Heart left ventricle (tissue), 16 donors: ENCODE data around the gene FAM53B. TPM values are rescaled to one million over a fixed set of nuclear protein-coding genes. Genes with fewer than 3 reads are reported as not detected.

Experiments
- ATAC-seq, 4 donors: fragments of 200-7000 bp; cut with Tn5 transposase; one replicate each; pipeline ENCODE4 v1.9.1; 2020 to 2022; ENCODE audit warnings: moderate library complexity in 4 of 4, mild to moderate bottlenecking in 3 of 4, moderate number of reproducible peaks in 1 of 4
- DNase-seq, 5 donors: peaks; one replicate each; pipeline ENCODE4 v3.0.0-alpha.2; 2020
- H3K27ac ChIP-seq, 12 donors: fragments of 200-600 bp; sonication (generic) in 4 of 12; one replicate each; pipeline versions ENCODE4 v1.5.0 to v1.8.0; 2016 to 2022; ENCODE audit warnings: mild to moderate bottlenecking in 2 of 12
- H3K27me3 ChIP-seq, 9 donors: fragments of 200-600 bp; sonication (generic) in 2 of 9; one replicate each; pipeline versions ENCODE4 v1.5.1 to v1.8.0; 2016 to 2022; ENCODE audit warnings: mild to moderate bottlenecking in 3 of 9
- H3K36me3 ChIP-seq, 9 donors: fragments of 200-600 bp; sonication (generic) in 2 of 9; one replicate each; pipeline versions ENCODE4 v1.5.0 to v1.8.0; 2018 to 2022; ENCODE audit warnings: mild to moderate bottlenecking in 2 of 9
- H3K4me1 ChIP-seq, 12 donors: fragments of 200-600 bp; sonication (generic) in 4 of 12; one replicate each; pipeline versions ENCODE4 v1.5.0 to v1.8.0; 2016 to 2022; ENCODE audit warnings: mild to moderate bottlenecking in 3 of 12
- H3K4me3 ChIP-seq, 12 donors: fragments of 200-600 bp; sonication (generic) in 4 of 12; one replicate each; pipeline versions ENCODE4 v1.5.0 to v1.8.0; 2017 to 2022; ENCODE audit warnings: mild to moderate bottlenecking in 9 of 12, moderate library complexity in 4 of 12
- H3K9me3 ChIP-seq, 12 donors: fragments of 200-600 bp; sonication (generic) in 4 of 12; one replicate each; pipeline versions ENCODE4 v1.5.0 to v1.8.0; 2016 to 2022; ENCODE audit warnings: mild to moderate bottlenecking in 1 of 12
- CTCF ChIP-seq, 12 donors: fragments of 200-600 bp; sonication (generic) in 4 of 12; IDR thresholded peaks; one replicate each; pipeline versions ENCODE4 v1.5.0 to v1.8.0; 2018 to 2022; ENCODE audit warnings: antibody characterized with exemption in 12 of 12, mild to moderate bottlenecking in 5 of 12
- POLR2A ChIP-seq, 2 donors: fragments of 450-650 bp; IDR thresholded peaks; one replicate each; pipeline ENCODE4 v1.6.1; 2017; ENCODE audit warnings: antibody characterized with exemption in 2 of 2, mild to moderate bottlenecking in 2 of 2, moderate library complexity in 2 of 2
- WGBS, 4 donors: extraction: QIAGEN DNeasy Blood & Tissue Kit in 2 of 4; methylation state at CpG; one replicate each; pipeline versions ENCODE4 v1.1.5 to v1.1.7; 2013 to 2018; 5-methylcytosine and 5-hydroxymethylcytosine counted together
- intact Hi-C, 10 donors: fragments of 100-400 bp; cut with DNase I; formaldehyde crosslinking; loops; one replicate each; pipeline versions ENCODE4 v1.11.1 to v1.14.2; 2022
- polyA plus RNA-seq, 2 donors: library from polyadenylated mRNA; stranded (reverse); fragments of 200-250 nt; gene quantifications; one replicate each; pipeline ENCODE4 v1.2.3, GENCODE V29; 2013
- total RNA-seq, 9 donors: library from RNA; depleted of rRNA in 2 of 9; stranded (reverse); fragments of >200 nt in 2 of 9; fragmentation: NEBNext Ultra II Directional in 3 of 9; extraction: Animal tissue kit (Norgen Biotek cat#: 25700) in 3 of 9; gene quantifications; one replicate each; pipeline versions ENCODE4 v1.1.0 to v1.2.4, GENCODE V29; 2016 to 2023
- donor health status: ischemic (EF 13 %, LVEDD 7.1; RV severe dilation, severe dysfunction).
- donor health status: healthy with polysubstance abuse.
- donor health status: DM: no; HTN: yes; CAD: no.
- donor health status: DM: no; HTN: no; CAD: no.
- donor health status: ischemic (EF 25% LVEDD 6.9; RV normal size, moderate dysfunction).
- donor health status: ischemic (EF 25% LVEDD 5.7; RV mildly dilated, moderate dysfunction).
- donor health status: healthy.
- donor health status: DM: yes; HTN: yes; CAD: no.
- donor health status: ischemic (EF 35%, LVEDD 5.7; RV mildly dilated, moderate dysfunction).
- donor health status: nonischemic (EF 11% LVEDD 7.7; RV severe dilation, severe dysfunction).
- donor health status: DM: yes; HTN: yes; CAD: no.
- donor health status: PGD.
- donor health status: ischemic (EF 29% LVEDD 5.4; RV normal size, mild dysfunction).
- donor health status: nonischemic (EF 23%, LVEDD 6.1; RV moderate dilation, normal function).

Gene FAM53B
- total and polyA plus RNA-seq, 11 donors = 23.7 to 57.7 (median 35.5) TPM

GRCh38 chr10:124706462-124707143, 37.6 kb downstream of the FAM53B start:
- peaks cover 0 to 30% (median 0%) of the 10 kb centered on the region in 9 donors for H3K36me3 ChIP-seq
- H3K4me1 ChIP-seq = peaks cover 43 to 100% (median 96%) of the 10 kb centered on the region in 12 donors
- 61 to 64% (median 62%) methylated on average over 9 of the region's 9 CpGs for WGBS, 4 donors
- no peak for TF ChIP-seq POLR2A (IDR thresholded peaks at IDR 0.05)
- no peak overlapping the region for H3K4me3 ChIP-seq
- no peaks in the 10 kb centered on the region for H3K27me3 ChIP-seq
- H3K9me3 ChIP-seq = no peaks in the 10 kb centered on the region
- peak in 1 of 5 donors; percentile 42 for DNase-seq
- peak overlapping the region in 11 of 12 donors; percentile 35 to 97 (median 93) for H3K27ac ChIP-seq
- intact Hi-C loops = loop anchor here in 5 of 10 donors (2.0 to 10.0 kb wide), 3 partner anchors 16 to 62 kb away; partner anchors contain the start of gene FAM53B (in 4 of the 5)
- no peak for ATAC-seq

- H3K27me3 ChIP-seq = no peaks in the 10 kb centered on the region
- intact Hi-C loops = loop anchor here in 5 of 10 donors (2.0 to 10.0 kb wide), 4 partner anchors 17 to 61 kb away; partner anchors contain the start of gene FAM53B (in 4 of the 5)
- H3K36me3 ChIP-seq = peaks cover 0 to 30% (median 0%) of the 10 kb centered on the region in 9 donors
- ATAC-seq = no peak
- WGBS, 4 donors = 64 to 73% (median 69%) methylated on average over 10 to 12 of the region's 12 CpGs
- no peaks in the 10 kb centered on the region for H3K9me3 ChIP-seq
- TF ChIP-seq POLR2A (IDR thresholded peaks at IDR 0.05) = no peak
- peak in 8 of 12 donors; percentile 10 to 51 (median 24) for TF ChIP-seq CTCF (IDR thresholded peaks at IDR 0.05)
- H3K27ac ChIP-seq = peak overlapping the region; percentile 10 to 97 (median 93)
- DNase-seq = peak in 1 of 5 donors; percentile 20
- no peak overlapping the region for H3K4me3 ChIP-seq
- H3K4me1 ChIP-seq = peaks cover 45 to 100% (median 100%) of the 10 kb centered on the region in 12 donors
Measured at GRCh38 chr10:124705817-124706461, 38.2 kb downstream of the FAM53B start.

- H3K9me3 ChIP-seq = no peaks in the 10 kb centered on the region
- peaks cover 0 to 30% (median 0%) of the 10 kb centered on the region in 9 donors for H3K36me3 ChIP-seq
- H3K4me3 ChIP-seq = peak overlapping the region in 1 of 12 donors; percentile 26
- H3K4me1 ChIP-seq = peaks cover 48 to 100% (median 100%) of the 10 kb centered on the region in 12 donors
- peak overlapping the region; percentile 10 to 97 (median 93) for H3K27ac ChIP-seq
- intact Hi-C loops = loop anchor here in 5 of 10 donors (2.0 to 10.0 kb wide), 3 partner anchors 35 to 61 kb away; partner anchors contain the start of gene FAM53B (in 4 of the 5)
- 39 to 75% (median 64%) methylated on average over 5 to 9 of the region's 9 CpGs for WGBS, 4 donors
- no peak for ATAC-seq
- no peaks in the 10 kb centered on the region for H3K27me3 ChIP-seq
- no peak for DNase-seq
- TF ChIP-seq CTCF (IDR thresholded peaks at IDR 0.05) (no peak), POLR2A (IDR thresholded peaks at IDR 0.05) (no peak)
Measured at GRCh38 chr10:124705381-124705740, 38.8 kb downstream of the FAM53B start.

- 68 to 72% (median 71%) methylated on average over 10 to 11 of the region's 11 CpGs for WGBS, 4 donors
- no peak for TF ChIP-seq POLR2A (IDR thresholded peaks at IDR 0.05)
- TF ChIP-seq CTCF (IDR thresholded peaks at IDR 0.05) = no peak
- DNase-seq = no peak
- H3K27ac ChIP-seq = peak overlapping the region; percentile 88 to 97 (median 93)
- intact Hi-C loops = loop anchor here in 7 of 10 donors (2.0 to 10.0 kb wide), 5 partner anchors 33 to 62 kb away; partner anchors contain the start of gene FAM53B (in 5 of the 7)
- peak overlapping the region in 5 of 12 donors; percentile 4 to 26 (median 11) for H3K4me3 ChIP-seq
- ATAC-seq = no peak
- H3K27me3 ChIP-seq = no peaks in the 10 kb centered on the region
- peaks cover 47 to 100% (median 100%) of the 10 kb centered on the region in 12 donors for H3K4me1 ChIP-seq
- peaks cover 0 to 30% (median 0%) of the 10 kb centered on the region in 9 donors for H3K36me3 ChIP-seq
- H3K9me3 ChIP-seq = no peaks in the 10 kb centered on the region
Measured at GRCh38 chr10:124704428-124705380, 39.5 kb downstream of the FAM53B start.
